HG03354 (cell line): ENCODE measurements around the gene DZIP1.
"Not testable (repeated sequence)": the region's sequence is repeated elsewhere in the genome, so short reads cannot be mapped to it uniquely, and the experiment has no call there.

Experiments
- ATAC-seq: cut with Tn5 transposase; IDR thresholded peaks from one replicate; pipeline ENCODE4 v1.9.1; 2021; ENCODE audit warnings: mild to moderate bottlenecking; ENCODE audit not compliant: unreplicated experiment, poor library complexity, severe bottlenecking

DZIP1 gene, protein sequence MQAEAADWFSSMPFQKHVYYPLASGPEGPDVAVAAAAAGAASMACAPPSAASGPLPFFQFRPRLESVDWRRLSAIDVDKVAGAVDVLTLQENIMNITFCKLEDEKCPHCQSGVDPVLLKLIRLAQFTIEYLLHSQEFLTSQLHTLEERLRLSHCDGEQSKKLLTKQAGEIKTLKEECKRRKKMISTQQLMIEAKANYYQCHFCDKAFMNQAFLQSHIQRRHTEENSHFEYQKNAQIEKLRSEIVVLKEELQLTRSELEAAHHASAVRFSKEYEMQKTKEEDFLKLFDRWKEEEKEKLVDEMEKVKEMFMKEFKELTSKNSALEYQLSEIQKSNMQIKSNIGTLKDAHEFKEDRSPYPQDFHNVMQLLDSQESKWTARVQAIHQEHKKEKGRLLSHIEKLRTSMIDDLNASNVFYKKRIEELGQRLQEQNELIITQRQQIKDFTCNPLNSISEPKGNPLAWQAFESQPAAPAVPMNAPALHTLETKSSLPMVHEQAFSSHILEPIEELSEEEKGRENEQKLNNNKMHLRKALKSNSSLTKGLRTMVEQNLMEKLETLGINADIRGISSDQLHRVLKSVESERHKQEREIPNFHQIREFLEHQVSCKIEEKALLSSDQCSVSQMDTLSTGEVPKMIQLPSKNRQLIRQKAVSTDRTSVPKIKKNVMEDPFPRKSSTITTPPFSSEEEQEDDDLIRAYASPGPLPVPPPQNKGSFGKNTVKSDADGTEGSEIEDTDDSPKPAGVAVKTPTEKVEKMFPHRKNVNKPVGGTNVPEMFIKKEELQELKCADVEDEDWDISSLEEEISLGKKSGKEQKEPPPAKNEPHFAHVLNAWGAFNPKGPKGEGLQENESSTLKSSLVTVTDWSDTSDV

DNA sequence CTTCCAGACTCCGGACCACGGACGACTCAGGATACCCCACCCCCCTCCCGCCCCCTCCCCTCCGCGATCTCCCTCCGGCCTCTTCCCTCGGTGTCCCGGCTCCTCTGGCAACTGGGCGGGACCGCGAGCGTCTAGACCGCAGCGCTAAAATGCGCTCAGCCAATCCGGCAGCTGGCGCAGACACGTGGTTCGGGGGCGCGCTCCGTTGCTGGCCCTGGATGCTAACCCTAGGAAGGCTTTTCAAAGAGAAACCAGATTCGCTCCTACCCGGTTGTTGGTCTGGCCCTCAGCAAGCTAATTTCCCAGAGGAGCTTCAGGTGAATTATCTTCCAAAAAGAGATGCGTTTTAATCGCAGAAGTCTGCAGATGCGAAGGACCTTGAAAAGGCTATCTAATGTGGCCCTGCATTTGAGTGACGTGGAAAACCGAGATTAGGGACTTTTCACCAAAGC lies at the start of gene DZIP1:
DZIP1 (minus strand) TSS at position 106 of the 452 bp plus-strand sequence. CDS start 2,677 bp downstream, outside the sequence.
- peak; percentile 68 for ATAC-seq

DNA sequence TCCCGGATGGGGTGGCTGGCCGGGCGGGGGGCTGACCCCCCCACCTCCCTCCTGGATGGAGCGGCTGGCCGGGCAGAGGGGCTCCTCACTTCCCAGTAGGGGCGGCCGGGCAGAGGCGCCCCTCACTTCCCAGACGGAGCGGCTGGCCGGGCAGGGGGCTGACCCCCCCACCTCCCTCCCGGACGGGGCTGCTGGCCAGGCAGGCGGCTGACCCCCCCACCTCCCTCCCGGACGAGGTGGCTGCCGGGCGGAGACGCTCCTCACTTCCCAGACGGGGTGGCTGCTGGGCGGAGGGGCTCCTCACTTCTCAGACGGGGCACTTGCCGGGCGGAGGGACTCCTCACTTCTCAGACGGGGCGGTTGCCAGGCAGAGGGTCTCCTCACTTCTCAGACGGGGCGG lies 46.5 kb upstream of the DZIP1 start:
- ATAC-seq = not testable (repeated sequence)

DNA sequence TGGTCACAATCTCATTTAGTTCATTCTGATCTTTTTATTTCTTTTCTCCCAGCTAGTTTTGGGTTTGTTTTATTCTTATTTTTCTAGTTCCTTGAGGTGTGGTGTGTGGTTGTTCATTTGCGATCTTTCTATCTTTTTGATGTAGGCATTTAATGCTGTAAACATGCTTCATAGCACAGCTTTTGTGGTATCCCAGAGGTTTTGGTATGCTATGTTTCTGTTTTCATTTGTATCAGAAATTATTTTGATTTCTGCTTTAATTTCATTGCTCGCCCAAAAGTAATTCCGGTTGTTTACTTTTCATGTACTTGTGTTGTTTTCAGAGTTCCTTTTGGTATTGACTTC lies 45.0 kb upstream of the DZIP1 start:
- ATAC-seq = no peak

DNA sequence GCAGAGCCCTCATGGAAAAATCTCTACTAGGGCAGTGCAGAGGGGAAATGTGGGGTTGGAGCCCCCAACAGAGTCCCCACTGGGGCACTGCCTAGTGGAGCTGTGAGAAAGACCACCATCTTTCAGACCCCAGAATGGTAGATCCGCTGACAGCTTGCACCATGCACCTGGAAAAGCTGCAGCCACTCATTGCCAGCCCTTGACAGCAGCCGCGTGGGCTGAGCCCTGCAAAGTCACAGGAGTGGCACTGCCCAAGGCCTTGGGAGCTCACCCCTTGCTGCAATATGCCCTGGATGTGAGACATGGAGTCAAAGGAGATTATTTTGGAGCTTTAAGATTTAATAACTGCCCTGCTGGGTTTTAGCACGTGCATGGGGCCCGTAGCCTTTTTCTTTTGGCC lies 40.5 kb upstream of the DZIP1 start:
- ATAC-seq = not testable (repeated sequence)

DNA sequence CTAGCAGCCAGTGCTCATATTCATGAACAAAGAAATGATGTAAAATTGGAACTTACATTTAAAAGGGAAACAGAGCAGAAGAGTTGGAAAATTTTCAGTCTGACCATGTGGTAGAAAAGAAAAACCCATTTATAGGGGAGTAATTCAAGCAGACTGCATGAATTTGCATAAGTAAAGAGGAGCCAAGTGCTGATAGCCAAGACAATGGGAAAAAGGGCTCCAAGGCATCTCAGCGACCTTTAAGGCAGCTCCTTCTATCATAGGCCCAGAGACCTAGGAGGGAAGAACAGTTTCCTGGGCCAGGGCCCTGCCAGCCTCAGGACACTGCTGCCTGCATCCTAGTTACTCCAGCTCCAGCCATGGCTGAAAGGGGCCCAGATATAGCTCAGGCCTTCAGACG lies 39.9 kb upstream of the DZIP1 start:
- no peak for ATAC-seq

DNA sequence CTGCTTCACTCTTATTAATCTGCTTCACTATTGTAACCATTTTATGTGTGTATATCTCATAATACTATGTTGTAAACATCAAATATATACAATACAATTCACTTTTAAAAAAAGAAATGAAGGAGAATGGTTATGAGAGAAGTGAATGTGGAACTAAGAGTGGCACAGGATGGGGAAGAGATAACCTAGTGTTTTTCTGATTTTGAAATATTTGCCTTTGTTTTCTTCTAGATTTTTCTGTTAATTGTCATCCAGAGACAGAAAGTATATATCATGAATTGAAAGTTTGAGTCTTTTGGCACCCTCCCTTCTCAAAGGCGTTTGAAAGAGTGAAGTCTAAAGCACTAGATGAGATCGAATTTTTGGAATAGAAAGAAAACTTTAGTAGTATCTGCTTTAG lies 35.2 kb upstream of the DZIP1 start:
- ATAC-seq = no peak

DNA sequence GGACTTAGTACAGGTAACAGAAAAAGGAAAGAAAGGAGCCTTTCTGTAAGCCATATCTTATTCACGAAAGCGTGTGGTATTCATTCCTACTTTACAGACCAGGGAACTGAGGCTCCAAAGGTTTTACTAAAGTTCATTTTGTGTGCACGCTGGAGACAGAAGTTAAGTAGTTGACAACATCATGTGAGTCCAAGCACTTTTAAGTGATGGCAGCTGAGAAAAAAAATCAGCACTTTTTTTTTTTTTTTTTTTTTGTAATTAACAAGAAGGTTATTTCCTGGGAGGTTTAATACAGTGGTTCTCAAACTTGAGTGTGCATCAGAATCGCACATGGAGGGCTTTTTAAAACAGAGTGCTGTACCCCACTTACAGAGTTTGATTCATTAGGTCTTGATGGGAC lies 34.5 kb upstream of the DZIP1 start:
- ATAC-seq = no peak

DNA sequence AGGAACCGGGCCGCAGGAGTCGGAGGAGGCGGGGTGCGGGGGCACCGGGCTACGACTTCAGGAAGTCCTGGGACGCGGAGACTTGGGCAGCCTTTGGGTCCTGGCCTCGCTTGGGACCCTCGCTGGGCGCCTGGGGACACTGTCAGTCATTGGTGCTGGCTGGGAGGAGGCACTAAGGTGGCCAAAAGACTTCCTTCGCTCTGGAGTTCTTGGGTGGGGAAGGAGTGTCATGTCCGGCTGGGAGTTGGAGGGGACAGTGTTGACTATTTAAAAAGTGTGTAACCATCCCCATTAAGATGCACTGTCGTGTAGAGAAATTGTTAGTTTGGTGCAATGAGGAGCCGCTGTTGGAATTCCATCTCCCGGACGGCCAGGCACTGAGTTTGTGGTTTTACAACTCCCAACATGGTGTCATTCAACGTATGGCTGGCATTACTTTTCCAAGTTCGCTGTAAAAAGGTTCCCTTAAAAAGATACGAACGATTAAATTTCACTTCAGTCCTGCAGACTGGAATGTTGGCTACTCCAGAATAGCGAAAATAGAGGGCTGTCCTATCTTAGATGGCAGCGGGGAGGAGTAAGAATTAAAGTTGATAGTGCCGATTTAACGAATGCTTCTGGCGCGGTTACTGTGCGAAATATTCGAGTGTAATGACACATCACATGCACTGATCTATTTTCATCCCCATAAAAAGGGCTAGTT lies 33.2 kb upstream of the DZIP1 start:
- peak; percentile 22 for ATAC-seq

DNA sequence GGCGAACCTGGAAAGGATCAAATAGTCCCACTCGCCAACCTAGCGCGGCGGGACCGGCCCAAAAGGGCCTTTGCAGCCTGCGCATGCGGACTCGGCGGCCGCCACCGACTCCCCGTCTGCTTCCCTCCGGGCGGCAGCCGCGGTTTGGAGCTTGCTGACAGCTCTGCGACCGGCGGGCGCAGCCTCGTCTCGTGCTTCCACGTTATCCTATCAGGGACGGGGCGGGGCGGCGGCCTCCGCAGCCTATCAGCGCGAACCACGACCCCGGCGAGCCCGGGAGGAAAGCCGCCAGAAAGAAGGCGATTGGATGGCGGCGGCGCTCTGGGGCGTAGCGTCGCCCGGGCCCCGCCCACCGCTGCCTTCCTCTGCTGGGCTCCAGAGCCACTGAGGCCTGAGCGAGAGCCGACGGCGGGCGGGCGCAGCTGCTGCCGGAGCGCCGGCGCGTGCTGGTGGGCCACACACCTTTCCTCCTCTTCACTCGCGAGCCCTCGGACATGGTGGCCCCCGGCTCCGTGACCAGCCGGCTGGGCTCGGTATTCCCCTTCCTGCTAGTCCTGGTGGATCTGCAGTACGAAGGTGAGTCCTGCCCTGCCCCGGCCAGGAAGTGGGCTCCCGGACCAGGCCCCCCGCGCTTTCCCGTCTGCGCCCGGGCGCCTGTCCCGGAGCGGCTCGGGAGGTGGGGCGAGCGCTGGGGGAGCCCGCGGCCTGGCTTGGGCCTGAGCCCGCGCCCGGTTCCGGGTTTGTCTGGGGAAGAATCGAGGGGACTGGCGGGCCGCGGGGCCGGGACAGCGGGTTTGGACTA lies 32.5 kb upstream of the DZIP1 start, which contains the start of gene DNAJC3:
DNAJC3 (plus strand) TSS at position 378 of the 802 bp plus-strand sequence; CDS start at position 495, 117 bp downstream.
- ATAC-seq = peak; percentile 93

DNA sequence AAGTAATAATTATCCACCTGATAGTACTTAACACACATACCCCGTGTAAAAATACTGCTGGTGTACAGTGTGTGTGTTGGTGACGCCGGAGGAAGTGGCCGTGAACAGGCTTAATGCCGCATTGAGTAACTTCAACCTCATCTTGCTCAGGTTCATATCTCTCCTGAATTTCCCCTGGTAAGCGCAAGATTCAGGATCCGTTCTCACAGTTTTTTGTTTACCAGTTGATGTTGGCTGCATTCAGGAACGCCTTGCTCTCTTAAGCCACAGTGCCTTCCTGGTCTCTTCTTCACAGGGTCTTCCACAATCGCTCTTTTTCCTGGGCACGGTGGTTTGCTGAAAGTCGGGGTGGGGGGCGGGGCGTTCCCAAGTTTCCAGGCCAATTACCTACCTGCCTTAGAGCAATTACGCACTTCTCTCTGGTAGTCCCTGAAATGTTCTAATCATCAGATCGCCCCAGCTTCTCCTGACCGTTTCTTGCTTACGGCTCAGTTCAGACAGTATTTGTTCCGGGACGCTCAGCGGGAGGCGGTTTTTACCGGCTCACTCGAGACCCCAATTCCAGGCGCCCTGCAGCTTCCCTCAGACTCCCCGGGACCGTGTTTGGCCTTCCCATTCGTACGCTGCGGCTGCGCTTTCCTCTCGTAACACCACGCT lies 31.7 kb upstream of the DZIP1 start:
- ATAC-seq = peak; percentile 23

DNA sequence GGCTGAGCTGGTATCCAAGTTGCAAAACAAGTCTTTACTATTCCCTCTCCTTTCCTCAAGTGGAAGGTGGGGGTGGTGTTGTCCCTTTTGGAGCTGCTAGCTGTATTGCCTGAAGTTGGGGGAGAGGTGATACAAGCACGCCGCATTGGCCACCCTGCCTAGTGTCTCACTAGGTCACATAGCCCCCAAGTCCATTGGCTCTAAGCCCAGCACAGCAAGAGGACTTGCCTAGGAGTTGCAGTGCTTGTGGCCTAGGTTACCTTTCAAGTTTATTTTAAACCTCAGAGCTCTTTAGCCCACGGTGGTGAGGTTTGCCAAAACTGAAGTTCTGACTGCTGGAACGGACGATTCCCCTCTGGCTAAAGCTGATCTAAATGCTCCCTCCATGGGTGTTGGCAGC lies 27.1 kb upstream of the DZIP1 start:
- ATAC-seq = no peak

DNA sequence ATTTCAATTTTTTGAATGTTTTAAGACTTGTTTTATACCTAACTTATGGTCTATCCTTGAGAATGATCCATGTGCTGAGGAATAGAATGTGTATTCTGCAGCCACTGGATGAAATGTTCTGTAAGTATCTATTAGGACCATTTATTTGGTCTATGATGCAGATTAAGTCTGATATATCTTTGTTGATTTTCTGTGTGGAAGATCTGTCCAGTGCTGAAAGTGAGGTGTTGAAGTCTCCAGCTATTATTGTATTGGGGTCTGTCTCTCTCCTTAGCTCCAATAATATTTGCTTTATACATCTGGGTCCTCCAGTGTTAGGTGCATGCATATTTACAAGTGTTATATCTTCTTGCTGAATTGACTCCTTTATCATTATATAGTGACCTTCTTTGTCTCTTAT lies 22.7 kb upstream of the DZIP1 start:
- not testable (repeated sequence) for ATAC-seq

DNA sequence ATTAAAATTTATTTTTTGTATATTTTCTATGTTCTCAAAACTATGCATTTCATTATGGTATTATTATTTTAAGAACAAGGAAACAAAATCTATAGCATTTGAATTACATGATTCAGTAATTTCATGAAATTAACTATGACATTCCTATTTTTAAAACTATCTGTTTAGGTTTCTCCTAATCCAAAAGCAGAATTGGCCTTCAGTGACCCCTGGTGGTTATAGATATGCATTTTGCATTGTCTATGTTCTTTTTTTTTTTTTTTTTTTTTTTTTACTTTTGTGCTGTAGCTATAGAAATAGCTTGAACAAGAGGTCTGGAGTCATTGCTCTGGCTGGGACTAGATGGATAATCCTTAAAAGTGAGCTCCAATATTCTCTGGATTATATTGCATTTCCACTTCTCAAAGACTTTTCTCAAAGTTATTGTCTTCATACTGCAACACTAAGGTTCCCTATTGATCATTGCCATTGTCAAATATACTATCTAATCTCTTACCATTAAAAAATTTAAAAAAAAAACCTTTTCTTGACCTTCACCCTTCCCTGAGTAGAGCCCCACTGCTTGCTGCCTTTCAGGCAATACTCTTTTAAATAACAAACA lies 16.6 kb upstream of the DZIP1 start:
- peak; percentile 46 for ATAC-seq

DNA sequence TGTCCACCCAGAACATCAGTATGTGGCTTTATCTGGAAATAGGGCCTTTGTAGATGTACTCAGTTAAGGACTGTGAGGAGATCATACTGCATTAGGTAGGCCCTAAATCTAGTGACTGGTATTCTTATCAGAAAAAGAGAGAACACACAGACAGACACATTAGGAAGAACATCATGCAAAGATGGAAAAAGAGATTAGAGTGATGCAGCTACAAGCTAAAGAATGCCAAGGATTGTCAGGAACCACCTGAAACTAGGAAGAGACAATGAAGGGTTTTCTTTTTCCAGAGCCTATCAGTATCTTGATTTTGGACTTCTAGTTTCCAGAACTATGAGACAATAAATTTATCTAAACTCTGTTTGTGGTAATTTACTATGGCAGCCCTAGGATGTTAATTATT lies 15.0 kb upstream of the DZIP1 start:
- no peak for ATAC-seq

DNA sequence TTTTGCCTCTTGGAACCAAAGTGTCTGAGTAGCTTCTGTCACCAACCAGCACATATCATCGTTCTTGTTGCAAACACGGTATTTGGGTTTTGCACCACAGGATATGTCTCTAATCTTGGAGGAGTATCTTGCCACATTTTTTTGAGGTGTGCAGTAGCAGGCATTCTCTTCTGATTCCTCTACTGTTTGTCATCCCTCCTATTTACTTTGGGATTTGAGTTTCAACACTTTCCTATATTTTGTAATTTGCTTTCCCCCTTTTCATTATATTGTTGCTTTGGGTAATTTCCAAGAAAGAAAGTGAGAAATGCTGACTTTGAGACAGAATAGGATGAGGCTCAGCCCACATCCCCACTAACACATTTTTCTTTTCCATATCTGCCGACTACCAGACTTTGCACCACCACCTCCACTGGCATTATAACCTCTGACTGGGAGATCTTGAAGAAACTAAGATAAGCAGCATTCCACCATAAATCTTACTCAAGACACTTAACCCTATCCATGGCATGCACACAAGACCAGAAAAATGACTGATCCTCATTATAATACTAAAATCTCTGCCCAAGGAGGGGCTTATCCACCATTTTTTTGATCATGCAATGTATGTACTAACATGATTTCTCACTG lies 12.0 kb upstream of the DZIP1 start:
- no peak for ATAC-seq

DNA sequence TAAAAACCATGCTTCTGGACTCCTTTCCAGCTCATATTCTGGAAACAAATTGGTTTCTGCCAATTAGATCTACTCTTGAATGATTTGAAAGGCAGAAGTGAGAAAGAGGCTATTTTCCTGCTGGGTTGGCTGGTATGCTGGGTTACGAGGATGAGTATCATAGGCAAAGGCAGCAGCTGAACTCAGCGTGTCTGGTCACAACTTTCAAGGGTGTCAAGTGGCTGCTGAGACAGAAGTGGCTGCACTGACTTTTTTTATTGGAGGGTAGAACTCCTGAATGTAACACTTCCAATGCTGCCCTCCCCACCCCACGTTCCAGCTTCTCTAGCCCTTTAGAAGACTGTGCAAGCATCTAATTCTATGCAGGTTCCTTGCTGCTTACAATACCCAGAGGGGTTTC lies 8.3 kb upstream of the DZIP1 start:
- no peak for ATAC-seq

DNA sequence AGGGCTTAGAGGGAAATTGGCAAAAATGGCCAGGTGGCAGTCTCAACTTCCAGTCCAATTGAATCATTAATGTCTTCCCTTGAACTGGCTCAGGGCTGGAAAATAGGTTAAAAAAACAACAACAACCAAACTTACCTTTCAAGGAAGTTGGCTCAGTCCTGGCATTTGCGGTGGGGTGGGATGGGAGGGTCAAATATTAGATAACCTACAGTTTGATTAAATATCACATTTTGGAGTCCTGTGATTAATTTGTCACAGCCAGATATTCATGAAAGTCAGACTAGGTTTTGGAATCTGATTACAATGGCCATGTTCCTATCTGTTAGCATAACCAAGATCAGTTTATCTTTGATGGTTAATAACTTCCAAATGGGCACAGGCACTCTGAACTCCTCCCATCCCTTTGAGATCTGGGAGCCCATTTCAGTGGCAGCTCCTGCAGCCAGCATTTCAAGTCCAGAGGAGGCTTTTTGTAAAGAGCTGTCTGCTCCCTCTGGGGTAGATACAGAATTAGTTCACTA lies 7.8 kb upstream of the DZIP1 start:
- no peak for ATAC-seq

DNA sequence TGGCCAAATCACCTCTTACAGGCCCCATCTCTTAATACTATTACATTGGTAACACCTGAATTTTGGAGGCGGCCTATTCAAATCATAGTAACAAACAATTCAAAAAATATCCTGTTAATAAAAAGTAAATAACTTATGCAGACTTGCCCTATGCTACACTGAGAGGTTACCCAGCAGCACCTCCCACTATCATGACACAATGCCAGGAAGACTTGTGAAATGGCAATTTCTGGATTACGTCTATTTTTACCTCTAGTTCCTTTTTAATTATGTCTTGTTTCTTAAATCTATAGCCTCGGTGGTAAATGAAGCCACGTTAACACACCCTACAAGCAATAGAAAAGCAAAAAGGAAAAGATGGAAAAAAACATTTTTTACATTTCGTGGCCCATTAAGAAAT lies 6.2 kb upstream of the DZIP1 start:
- no peak for ATAC-seq
